Natural killer cell (primary cell): Measurements from ENCODE around the gene ABCC12. TPM values are rescaled to one million over a fixed set of nuclear protein-coding genes. Genes with fewer than 3 reads are reported as not detected.

ENCODE experiments used
- total RNA-seq, 4 donors: library from RNA; stranded (reverse); fragments of 120-200 nt in 1 of 4; gene quantifications; one replicate each; pipeline versions ENCODE4 v1.2.3 to v1.2.4, GENCODE V29; 2013 to 2022

The ABCC12 gene
- total RNA-seq, 3 donors from 2014 or later (not counting 1 experiment from before 2014, with no cell fraction given), result not detected

Other genes starting within 250 kb of the ABCC12 start
- 10 to 100 TPM; 48.6 to 87.8 (median 61.7) TPM for gene LONP2, start 88.3 kb upstream of the ABCC12 start, total RNA-seq
- under 1 TPM in 2 of 3 donors, not detected in 1; 0.20 to 0.30 TPM for gene ABCC11, start 91.5 kb upstream of the ABCC12 start, total RNA-seq
- gene SIAH1, start 229.4 kb upstream of the ABCC12 start, total RNA-seq, result 10 to 100 TPM; 52.9 to 57.7 (median 55.5) TPM